Stimulated activated CD8-positive, alpha-beta memory T cell treated with anti-CD3 and anti-CD28 coated beads, Interleukin-7, amount 100 ng/mL, for 48 hours (primary cell): ENCODE results near the gene PPARA.

Source experiments
- DNase-seq, 2 donors: peaks; one replicate each; pipeline ENCODE4 v3.0.0-alpha.2; 2020; ENCODE audit warnings: low read depth in 1 of 2; ENCODE audit errors: extremely low read depth in 1 of 2

The PPARA gene

GRCh38 chr22:46142548-46143490 lies 7.5 kb upstream of the PPARA start:
- no peak for DNase-seq

GRCh38 chr22:46143491-46144147 lies 6.7 kb upstream of the PPARA start:
- DNase-seq = no peak

- no peak for DNase-seq
Observed at GRCh38 chr22:46145361-46145851, 4.9 kb upstream of the PPARA start.

GRCh38 chr22:46145896-46146295 lies 4.4 kb upstream of the PPARA start:
- DNase-seq = no peak

GRCh38 chr22:46146329-46146728 lies 4.0 kb upstream of the PPARA start:
- no peak for DNase-seq

- DNase-seq = no peak
Observed at GRCh38 chr22:46147061-46147460, 3.3 kb upstream of the PPARA start.

GRCh38 chr22:46147471-46148267 lies 2.7 kb upstream of the PPARA start:
- no peak for DNase-seq

GRCh38 chr22:46148336-46148735 lies 2.0 kb upstream of the PPARA start:
- no peak for DNase-seq

- DNase-seq = no peak
Observed at GRCh38 chr22:46148816-46149511, 1.4 kb upstream of the PPARA start.

- no peak for DNase-seq
Observed at GRCh38 chr22:46149512-46150033, 753 bp upstream of the PPARA start.

GRCh38 chr22:46150655-46151477 lies 540 bp downstream of the PPARA start:
- peak; percentile 27 to 33 for DNase-seq

- no peak for DNase-seq
Observed at GRCh38 chr22:46153930-46154329, 3.6 kb downstream of the PPARA start.

GRCh38 chr22:46156031-46156430 lies 5.7 kb downstream of the PPARA start:
- no peak for DNase-seq

- no peak for DNase-seq
Observed at GRCh38 chr22:46158283-46158682, 8.0 kb downstream of the PPARA start.

- no peak for DNase-seq
Observed at GRCh38 chr22:46159212-46159611, 8.9 kb downstream of the PPARA start.

GRCh38 chr22:46159777-46160176 lies 9.5 kb downstream of the PPARA start:
- DNase-seq = no peak

GRCh38 chr22:46162285-46162684 lies 12.0 kb downstream of the PPARA start:
- no peak for DNase-seq

- no peak for DNase-seq
Observed at GRCh38 chr22:46162771-46163556, 12.6 kb downstream of the PPARA start.

- DNase-seq = no peak
Observed at GRCh38 chr22:46163557-46163888, 13.2 kb downstream of the PPARA start.
